GM23338 (cell line): Measurements from ENCODE around the gene PCNT.

Experiments
- CREB1 ChIP-seq: fragments of 250-450 bp; sonication (Bioruptor Pico); IDR thresholded peaks from 2 replicates; pipeline ENCODE4 v1.5.0; 2020; ENCODE audit warnings: low read depth, mild to moderate bottlenecking, moderate library complexity
- EZH2 ChIP-seq: fragments of 200-600 bp; sonication (generic); IDR thresholded peaks from one replicate; pipeline ENCODE4 v1.8.0; 2017; ENCODE audit warnings: antibody characterized with exemption, mild to moderate bottlenecking, low read depth; ENCODE audit not compliant: unreplicated experiment
- EZH2phosphoT487 ChIP-seq: fragments of 200-600 bp; sonication (generic); IDR thresholded peaks from one replicate; pipeline ENCODE4 v1.8.1; 2018; ENCODE audit warnings: antibody characterized with exemption; ENCODE audit not compliant: unreplicated experiment
- JUNB ChIP-seq: IDR thresholded peaks from one replicate; pipeline ENCODE4 v1.6.1; 2016; ENCODE audit warnings: antibody characterized with exemption; ENCODE audit not compliant: unreplicated experiment
- POLR2AphosphoS5 ChIP-seq: IDR thresholded peaks from 2 replicates; pipeline ENCODE4 v1.6.1; 2016; ENCODE audit warnings: antibody characterized with exemption, low read depth
- TF ChIP-seq, protein P1 (sequence below), 2 experiments: fragments of 200-600 bp in 1 of 2; sonication (generic) in 1 of 2; conservative IDR thresholded peaks; 2 replicates each; pipeline versions ENCODE4 v1.5.1 to v1.6.1; 2016 to 2017; ENCODE audit warnings: antibody characterized with exemption in 2 of 2, low read depth in 2 of 2, mild to moderate bottlenecking in 2 of 2, moderate library complexity in 1 of 2
- TF ChIP-seq, protein P2 (sequence below): IDR thresholded peaks from one replicate; pipeline ENCODE4 v1.6.1; 2018; ENCODE audit warnings: antibody characterized with exemption; ENCODE audit not compliant: unreplicated experiment

DNA sequence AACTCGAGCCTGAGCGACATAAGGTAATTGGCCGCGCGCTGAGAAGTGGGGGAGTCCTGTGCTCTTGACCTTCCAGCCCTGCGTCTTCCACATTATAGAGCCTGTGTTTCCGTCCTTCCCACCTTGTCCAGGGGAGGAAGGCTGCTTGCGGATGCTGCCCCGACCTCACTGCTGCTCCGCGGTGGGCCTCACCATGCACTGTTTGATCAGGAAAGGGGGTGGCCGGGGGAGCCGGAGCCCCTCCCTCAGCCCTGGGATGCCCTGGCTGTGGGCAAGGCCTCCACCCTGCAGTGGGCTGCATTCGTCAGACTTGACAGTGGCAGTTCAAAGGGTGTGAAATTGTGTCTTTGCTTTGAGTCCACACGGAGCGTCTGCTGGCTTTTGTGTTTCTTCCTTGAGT lies 30.1 kb downstream of the PCNT start:
- TF ChIP-seq, protein P1, sequence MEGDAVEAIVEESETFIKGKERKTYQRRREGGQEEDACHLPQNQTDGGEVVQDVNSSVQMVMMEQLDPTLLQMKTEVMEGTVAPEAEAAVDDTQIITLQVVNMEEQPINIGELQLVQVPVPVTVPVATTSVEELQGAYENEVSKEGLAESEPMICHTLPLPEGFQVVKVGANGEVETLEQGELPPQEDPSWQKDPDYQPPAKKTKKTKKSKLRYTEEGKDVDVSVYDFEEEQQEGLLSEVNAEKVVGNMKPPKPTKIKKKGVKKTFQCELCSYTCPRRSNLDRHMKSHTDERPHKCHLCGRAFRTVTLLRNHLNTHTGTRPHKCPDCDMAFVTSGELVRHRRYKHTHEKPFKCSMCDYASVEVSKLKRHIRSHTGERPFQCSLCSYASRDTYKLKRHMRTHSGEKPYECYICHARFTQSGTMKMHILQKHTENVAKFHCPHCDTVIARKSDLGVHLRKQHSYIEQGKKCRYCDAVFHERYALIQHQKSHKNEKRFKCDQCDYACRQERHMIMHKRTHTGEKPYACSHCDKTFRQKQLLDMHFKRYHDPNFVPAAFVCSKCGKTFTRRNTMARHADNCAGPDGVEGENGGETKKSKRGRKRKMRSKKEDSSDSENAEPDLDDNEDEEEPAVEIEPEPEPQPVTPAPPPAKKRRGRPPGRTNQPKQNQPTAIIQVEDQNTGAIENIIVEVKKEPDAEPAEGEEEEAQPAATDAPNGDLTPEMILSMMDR (conservative IDR thresholded peaks at IDR 0.05; ENCODE audit: low read depth in 2 of 2), result no peak
- no peak for TF ChIP-seq CREB1 (CRISPR knock-in tag)
- TF ChIP-seq JUNB, result no peak
- TF ChIP-seq, protein P2, sequence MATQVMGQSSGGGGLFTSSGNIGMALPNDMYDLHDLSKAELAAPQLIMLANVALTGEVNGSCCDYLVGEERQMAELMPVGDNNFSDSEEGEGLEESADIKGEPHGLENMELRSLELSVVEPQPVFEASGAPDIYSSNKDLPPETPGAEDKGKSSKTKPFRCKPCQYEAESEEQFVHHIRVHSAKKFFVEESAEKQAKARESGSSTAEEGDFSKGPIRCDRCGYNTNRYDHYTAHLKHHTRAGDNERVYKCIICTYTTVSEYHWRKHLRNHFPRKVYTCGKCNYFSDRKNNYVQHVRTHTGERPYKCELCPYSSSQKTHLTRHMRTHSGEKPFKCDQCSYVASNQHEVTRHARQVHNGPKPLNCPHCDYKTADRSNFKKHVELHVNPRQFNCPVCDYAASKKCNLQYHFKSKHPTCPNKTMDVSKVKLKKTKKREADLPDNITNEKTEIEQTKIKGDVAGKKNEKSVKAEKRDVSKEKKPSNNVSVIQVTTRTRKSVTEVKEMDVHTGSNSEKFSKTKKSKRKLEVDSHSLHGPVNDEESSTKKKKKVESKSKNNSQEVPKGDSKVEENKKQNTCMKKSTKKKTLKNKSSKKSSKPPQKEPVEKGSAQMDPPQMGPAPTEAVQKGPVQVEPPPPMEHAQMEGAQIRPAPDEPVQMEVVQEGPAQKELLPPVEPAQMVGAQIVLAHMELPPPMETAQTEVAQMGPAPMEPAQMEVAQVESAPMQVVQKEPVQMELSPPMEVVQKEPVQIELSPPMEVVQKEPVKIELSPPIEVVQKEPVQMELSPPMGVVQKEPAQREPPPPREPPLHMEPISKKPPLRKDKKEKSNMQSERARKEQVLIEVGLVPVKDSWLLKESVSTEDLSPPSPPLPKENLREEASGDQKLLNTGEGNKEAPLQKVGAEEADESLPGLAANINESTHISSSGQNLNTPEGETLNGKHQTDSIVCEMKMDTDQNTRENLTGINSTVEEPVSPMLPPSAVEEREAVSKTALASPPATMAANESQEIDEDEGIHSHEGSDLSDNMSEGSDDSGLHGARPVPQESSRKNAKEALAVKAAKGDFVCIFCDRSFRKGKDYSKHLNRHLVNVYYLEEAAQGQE, result no peak
- no peak for TF ChIP-seq POLR2AphosphoS5
- TF ChIP-seq EZH2, result no peak
- no peak for TF ChIP-seq EZH2phosphoT487
